GM12801 (cell line): ENCODE measurements around the gene TSEN54.

Source experiments
- CTCF ChIP-seq: IDR thresholded peaks from one replicate; pipeline ENCODE4 v1.5.1; 2011; ENCODE audit warnings: control low read depth; ENCODE audit not compliant: insufficient read length; ENCODE audit errors: extremely low read depth

TSEN54 gene

GRCh38 chr17:75506888-75507287 is 9.4 kb upstream of the TSEN54 start:
- no peak for TF ChIP-seq CTCF

GRCh38 chr17:75507733-75508719 is 8.3 kb upstream of the TSEN54 start:
- no peak for TF ChIP-seq CTCF

- TF ChIP-seq CTCF = no peak
Observed at GRCh38 chr17:75508931-75509361, 7.4 kb upstream of the TSEN54 start.

GRCh38 chr17:75509528-75510258 is 6.6 kb upstream of the TSEN54 start:
- TF ChIP-seq CTCF = no peak

GRCh38 chr17:75511270-75511609 is 5.1 kb upstream of the TSEN54 start:
- no peak for TF ChIP-seq CTCF

- no peak for TF ChIP-seq CTCF
Observed at GRCh38 chr17:75511610-75512575, 4.4 kb upstream of the TSEN54 start.
